Measurements from ENCODE around the gene KDM3B. TPM values are rescaled to one million over a fixed set of nuclear protein-coding genes. Genes with fewer than 3 reads are reported as not detected.

KDM3B gene
- total RNA-seq, 4 donors from 2014 or later = 49.1 to 112 (median 65.1) TPM

GRCh38 chr5:138448070-138448469 is 95.6 kb downstream of the KDM3B start:
- peak in 1 of 2 donors; percentile 36 for DNase-seq (ENCODE audit: low spot score in 2 of 2)
- H3K27ac ChIP-seq = no peak overlapping the region
- no peaks in the 10 kb centered on the region for H3K9me3 ChIP-seq
- no peak overlapping the region for H3K4me3 ChIP-seq
- WGBS = 90% methylated on average over 6 of the region's 6 CpGs
- peaks cover 10% of the 10 kb centered on the region for H3K4me1 ChIP-seq
- no peaks in the 10 kb centered on the region for H3K36me3 ChIP-seq
- TF ChIP-seq POLR2A (IDR thresholded peaks at IDR 0.05) (no peak), CTCF (IDR thresholded peaks at IDR 0.05) (no peak), EP300 (IDR thresholded peaks at IDR 0.05) (no peak), POLR2AphosphoS5 (IDR thresholded peaks at IDR 0.05) (no peak)
- no peaks in the 10 kb centered on the region for H3K27me3 ChIP-seq

DNA sequence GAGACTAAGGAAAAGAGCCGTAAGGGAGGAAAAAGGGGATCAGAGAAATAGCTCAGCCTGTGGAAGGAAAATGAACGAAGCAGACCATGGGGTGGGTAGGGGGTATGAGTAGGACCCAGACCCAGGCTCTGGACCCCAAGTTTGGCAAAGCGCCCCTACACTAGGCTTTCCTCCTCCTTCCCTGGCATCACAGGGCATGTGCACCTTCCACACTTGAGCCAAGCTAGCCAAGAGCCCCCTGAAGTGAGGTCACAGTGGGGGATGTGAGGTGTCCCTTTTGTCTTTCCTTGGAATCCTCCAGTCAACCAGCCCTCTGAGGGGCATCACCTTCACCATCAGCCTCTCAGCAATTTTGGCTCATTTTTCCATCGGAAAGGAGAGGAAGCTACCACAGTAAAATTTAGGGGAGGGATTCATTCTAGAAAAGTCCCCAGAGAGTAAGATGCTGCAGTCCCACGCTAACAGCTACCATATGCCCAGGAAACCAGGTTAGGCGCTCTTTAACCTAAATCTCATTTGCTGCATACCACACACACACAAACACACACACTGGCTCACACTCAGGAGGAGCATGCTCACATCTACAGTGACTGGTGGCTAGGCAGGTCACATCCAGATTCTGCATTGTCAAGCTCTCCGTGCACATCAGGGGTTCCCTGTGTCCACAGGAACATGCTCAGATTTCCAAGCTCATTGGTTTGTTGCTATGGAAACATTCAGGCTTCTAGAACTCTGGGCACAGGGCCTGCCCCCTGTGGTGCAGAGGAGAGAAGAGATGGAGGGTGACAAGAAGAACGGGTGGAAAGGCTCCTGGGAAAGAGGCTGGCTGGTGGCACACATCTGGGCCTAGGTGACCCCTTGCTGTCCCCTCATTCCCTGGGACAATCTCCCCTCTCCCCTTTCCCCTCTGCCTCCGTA is 96.3 kb downstream of the KDM3B start:
- no peak for DNase-seq (ENCODE audit: low spot score in 2 of 2)
- Histone ChIP-seq H3K4me3 (no peak overlapping the region), H3K4me1 (peaks cover 10% of the 10 kb centered on the region), H3K9me3 (no peaks in the 10 kb centered on the region), H3K27ac (no peak overlapping the region), H3K27me3 (no peaks in the 10 kb centered on the region), H3K36me3 (no peaks in the 10 kb centered on the region)
- TF ChIP-seq POLR2AphosphoS5 (IDR thresholded peaks at IDR 0.05) (no peak), CTCF (IDR thresholded peaks at IDR 0.05) (no peak), EP300 (IDR thresholded peaks at IDR 0.05) (no peak), POLR2A (IDR thresholded peaks at IDR 0.05) (no peak)
- WGBS = 69% methylated on average over 9 of the region's 9 CpGs

- H3K4me1 ChIP-seq = peaks cover 10% of the 10 kb centered on the region
- no peaks in the 10 kb centered on the region for H3K9me3 ChIP-seq
- H3K27ac ChIP-seq = no peak overlapping the region
- DNase-seq (ENCODE audit: low spot score in 2 of 2) = peak; percentile 93 to 95
- peak; percentile 88 to 93 for TF ChIP-seq CTCF (IDR thresholded peaks at IDR 0.05)
- TF ChIP-seq POLR2A (IDR thresholded peaks at IDR 0.05) = no peak
- TF ChIP-seq POLR2AphosphoS5 (IDR thresholded peaks at IDR 0.05) = no peak
- TF ChIP-seq EP300 (IDR thresholded peaks at IDR 0.05) = no peak
- 17% methylated on average over 16 of the region's 22 CpGs for WGBS
- H3K27me3 ChIP-seq = no peaks in the 10 kb centered on the region
- H3K36me3 ChIP-seq = no peaks in the 10 kb centered on the region
- no peak overlapping the region for H3K4me3 ChIP-seq
Measured at GRCh38 chr5:138449501-138450239, 97.2 kb downstream of the KDM3B start.

GRCh38 chr5:138450971-138451370 is 98.5 kb downstream of the KDM3B start:
- no peaks in the 10 kb centered on the region for H3K27me3 ChIP-seq
- no peak overlapping the region for H3K27ac ChIP-seq
- H3K4me1 ChIP-seq = peaks cover 10% of the 10 kb centered on the region
- no peak overlapping the region for H3K4me3 ChIP-seq
- DNase-seq (ENCODE audit: low spot score in 2 of 2) = no peak
- TF ChIP-seq EP300 (IDR thresholded peaks at IDR 0.05) (no peak), POLR2AphosphoS5 (IDR thresholded peaks at IDR 0.05) (no peak), POLR2A (IDR thresholded peaks at IDR 0.05) (no peak), CTCF (IDR thresholded peaks at IDR 0.05) (no peak)
- H3K9me3 ChIP-seq = no peaks in the 10 kb centered on the region
- WGBS = 91% methylated on average over 5 of the region's 5 CpGs
- H3K36me3 ChIP-seq = no peaks in the 10 kb centered on the region

GRCh38 chr5:138452720-138453119 is 100.2 kb downstream of the KDM3B start:
- Histone ChIP-seq H3K9me3 (no peaks in the 10 kb centered on the region), H3K27ac (no peak overlapping the region), H3K4me1 (peaks cover 10% of the 10 kb centered on the region), H3K4me3 (no peak overlapping the region), H3K27me3 (no peaks in the 10 kb centered on the region), H3K36me3 (no peaks in the 10 kb centered on the region)
- DNase-seq (ENCODE audit: low spot score in 2 of 2) = peak in 1 of 2 donors; percentile 44
- 94% methylated on average over 6 of the region's 6 CpGs for WGBS
- no peak for TF ChIP-seq POLR2AphosphoS5 (IDR thresholded peaks at IDR 0.05)
- TF ChIP-seq CTCF (IDR thresholded peaks at IDR 0.05) = no peak
- TF ChIP-seq POLR2A (IDR thresholded peaks at IDR 0.05) = no peak
- no peak for TF ChIP-seq EP300 (IDR thresholded peaks at IDR 0.05)

Measured in suprapubic skin (tissue), 4 donors.